Measurements from ENCODE around the gene FGF23. TPM values are rescaled to one million over a fixed set of nuclear protein-coding genes. Genes with fewer than 3 reads are reported as not detected.

The FGF23 gene
- total and polyA plus RNA-seq, 2 of the 4 experiments (the other 2 are of a cell fraction) = not detected

DNA sequence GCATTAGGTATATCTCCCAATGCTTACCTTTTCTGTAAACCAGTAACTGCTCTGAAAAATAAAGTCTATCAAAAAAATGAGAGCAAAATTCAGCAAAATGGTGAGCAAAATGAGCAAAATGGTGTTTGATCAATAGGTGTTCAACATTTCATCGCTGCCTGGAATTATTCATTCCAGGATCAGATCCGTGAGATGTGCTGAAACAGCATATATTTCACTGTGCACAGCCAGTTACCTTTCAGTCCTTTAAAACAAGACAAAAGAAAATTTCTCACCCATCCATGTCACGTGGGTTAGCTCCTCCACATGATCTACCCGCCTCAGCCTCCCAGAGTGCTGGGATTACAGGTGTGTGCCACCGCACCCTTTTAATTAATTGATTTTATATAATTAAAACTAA lies 8.1 kb upstream of the FGF23 start:
- no peak for DNase-seq
- BruUV-seq (replicated peaks) = no TSS peak
- no peak overlapping the region for H4K8ac ChIP-seq (ENCODE audit: low read depth in 2 of 2, low read length in 2 of 2)
- no CpG with 5 or more reads among the region's 5 CpGs for WGBS, 2 experiments (ENCODE audit: extremely low coverage in 2 of 2, insufficient read length in 1 of 2)
- H2AK5ac ChIP-seq (ENCODE audit: low read depth, low read length) = no peak overlapping the region
- H4K91ac ChIP-seq (ENCODE audit: insufficient read depth, low read depth, low read length) = no peak overlapping the region
- H2BK120ac ChIP-seq (ENCODE audit: low read depth, low read length) = no peak overlapping the region
- H3K36me3 ChIP-seq (ENCODE audit: control insufficient read depth, insufficient read depth, low read length) = no peaks in the 10 kb centered on the region
- H3K27me3 ChIP-seq (ENCODE audit: control insufficient read depth, insufficient read depth, low read length) = peaks cover 5% of the 10 kb centered on the region; the same call in 1 of the 2 replicates
- H3K56ac ChIP-seq (ENCODE audit: extremely low read depth, insufficient read depth, low read length) = no peak overlapping the region
- H3K4ac ChIP-seq (ENCODE audit: low read depth, low read length) = no peak overlapping the region
- in situ Hi-C loops (cut with MboI; ENCODE audit: low sequenced_read_pairs) = no loop called here
- no peak overlapping the region for H3K14ac ChIP-seq (replicated peaks; ENCODE audit: low read depth, low read length)
- no peak overlapping the region for H4K5ac ChIP-seq (ENCODE audit: low read depth, low read length)
- H2AK9ac ChIP-seq (replicated peaks; ENCODE audit: low read depth, low read length, poor library complexity) = no peak overlapping the region
- H3K9ac ChIP-seq (ENCODE audit: low read depth, low read length) = no peak overlapping the region
- no peaks in the 10 kb centered on the region for H3K79me1 ChIP-seq (ENCODE audit: low read depth in 1 of 2, low read length in 2 of 2)
- H3K4me2 ChIP-seq (ENCODE audit: low read depth, low read length) = no peak overlapping the region
- no peak overlapping the region for H3K23ac ChIP-seq (ENCODE audit: low read depth, low read length)
- H3K4me3 ChIP-seq (ENCODE audit: insufficient read depth, low read depth, low read length) = no peak overlapping the region
- no peak overlapping the region for H2BK5ac ChIP-seq (ENCODE audit: low read depth, low read length, poor library complexity, severe bottlenecking)
- no peaks in the 10 kb centered on the region for H3K4me1 ChIP-seq (ENCODE audit: control insufficient read depth, insufficient read depth, low read length)
- H2BK15ac ChIP-seq (ENCODE audit: low read depth, low read length) = no peak overlapping the region
- TF ChIP-seq BHLHE40 (IDR thresholded peaks at IDR 0.05; ENCODE audit: low read depth, low read length) (no peak), MAFK (IDR thresholded peaks at IDR 0.05; ENCODE audit: low read depth, low read length) (peak; percentile 45)
- no peaks in the 10 kb centered on the region for H3K9me3 ChIP-seq (ENCODE audit: control insufficient read depth, insufficient read depth, low read length)
- ChIA-PET CTCF (interaction anchor here (0.6 kb wide), 1 partner anchor 140 kb away, joined by 6 read pairs; no protein-coding TSS in a partner anchor), POLR2A (ENCODE audit: unreplicated experiment) (no interaction called here)
- no peaks in the 10 kb centered on the region for H3K9me1 ChIP-seq (ENCODE audit: insufficient read depth, low read length)
- dilution Hi-C loops (cut with HindIII; ENCODE audit: low sequenced_read_pairs, unreplicated experiment) = no loop called here
- H3K27ac ChIP-seq (ENCODE audit: insufficient read depth, low read length) = no peak overlapping the region
- H3K18ac ChIP-seq (ENCODE audit: low read depth, low read length) = no peak overlapping the region
- no peak overlapping the region for H2AFZ ChIP-seq (replicated peaks; ENCODE audit: low read length, poor library complexity)
- intact Hi-C loops (cut with micrococcal nuclease) = no loop called here
- H2BK20ac ChIP-seq (ENCODE audit: low read depth, low read length) = no peak overlapping the region
- no peaks in the 10 kb centered on the region for H4K20me1 ChIP-seq (ENCODE audit: insufficient read depth, low read length)
- no peak for ATAC-seq (ENCODE audit: low read depth)

Measured in IMR-90 (cell line).